H9 (cell line): Measurements from ENCODE around the gene SUN2. TPM values are rescaled to one million over a fixed set of nuclear protein-coding genes. Genes with fewer than 3 reads are reported as not detected.

Experiments
- DNase-seq: peaks from one replicate; pipeline ENCODE4 v3.0.0-alpha.2; 2017
- H2AFZ ChIP-seq: one replicate; pipeline ENCODE4 v1.6.1; 2013; ENCODE audit warnings: mild to moderate bottlenecking, low read length, control low read depth, moderate library complexity
- H2AK5ac ChIP-seq: 2 replicates; pipeline ENCODE4 v1.6.1; 2013; ENCODE audit warnings: low read length, control low read depth, mixed read lengths; ENCODE audit not compliant: insufficient read length
- H2BK120ac ChIP-seq: one replicate; pipeline ENCODE4 v1.6.1; 2013; ENCODE audit warnings: low read depth, mild to moderate bottlenecking, low read length, control low read depth, inconsistent platforms; ENCODE audit not compliant: poor library complexity, severe bottlenecking
- H2BK12ac ChIP-seq: 2 replicates; pipeline ENCODE4 v1.6.1; 2013; ENCODE audit warnings: low read length, control low read depth, mixed read lengths, low read depth; ENCODE audit not compliant: insufficient read length
- H2BK15ac ChIP-seq: 2 replicates; pipeline ENCODE4 v1.6.1; 2013; ENCODE audit warnings: low read depth, low read length, control low read depth
- H2BK20ac ChIP-seq: one replicate; pipeline ENCODE4 v1.6.1; 2013; ENCODE audit warnings: low read depth, mild to moderate bottlenecking, low read length, control low read depth, inconsistent platforms; ENCODE audit not compliant: poor library complexity, severe bottlenecking
- H2BK5ac ChIP-seq: 2 replicates; pipeline ENCODE4 v1.6.1; 2013; ENCODE audit warnings: low read length, control low read depth, mixed read lengths; ENCODE audit not compliant: insufficient read length
- H3K14ac ChIP-seq: 2 replicates; pipeline ENCODE4 v1.6.1; 2013; ENCODE audit warnings: low read length, control low read depth; ENCODE audit not compliant: insufficient read depth
- H3K18ac ChIP-seq: 2 replicates; pipeline ENCODE4 v1.6.1; 2013; ENCODE audit warnings: low read depth, mild to moderate bottlenecking, mixed read lengths, low read length, control low read depth; ENCODE audit not compliant: insufficient read length
- H3K23ac ChIP-seq: 2 replicates; pipeline ENCODE4 v1.6.1; 2013; ENCODE audit warnings: low read length, control low read depth, mixed read lengths, low read depth; ENCODE audit not compliant: insufficient read length
- H3K23me2 ChIP-seq: 2 replicates; pipeline ENCODE4 v1.6.1; 2013; ENCODE audit warnings: low read depth, mild to moderate bottlenecking, mixed read lengths, low read length, control low read depth; ENCODE audit not compliant: insufficient read length, poor library complexity, severe bottlenecking
- H3K27ac ChIP-seq: 2 replicates; pipeline ENCODE4 v1.5.1; 2013; ENCODE audit warnings: low read length, control low read depth, mixed read lengths, low read depth; ENCODE audit not compliant: insufficient read length
- H3K27me3 ChIP-seq: 2 replicates; pipeline ENCODE4 v1.6.1; 2013; ENCODE audit warnings: low read length, control low read depth, inconsistent platforms; ENCODE audit not compliant: insufficient read depth
- H3K4ac ChIP-seq: 2 replicates; pipeline ENCODE4 v1.6.1; 2013; ENCODE audit warnings: low read depth, mild to moderate bottlenecking, control low read depth, inconsistent platforms, low read length, moderate library complexity
- H3K4me1 ChIP-seq: 2 replicates; pipeline ENCODE4 v1.6.1; 2013; ENCODE audit warnings: low read length, control low read depth, inconsistent platforms; ENCODE audit not compliant: insufficient read depth
- H3K4me2 ChIP-seq: 2 replicates; pipeline ENCODE4 v1.6.1; 2013; ENCODE audit warnings: low read length, control low read depth, mixed read lengths; ENCODE audit not compliant: insufficient read length, insufficient read depth
- H3K56ac ChIP-seq: 2 replicates; pipeline ENCODE4 v1.6.1; 2013; ENCODE audit warnings: low read depth, mild to moderate bottlenecking, mixed read lengths, low read length, control low read depth; ENCODE audit not compliant: insufficient read length
- H3K79me1 ChIP-seq: 2 replicates; pipeline ENCODE4 v1.6.1; 2013; ENCODE audit warnings: low read depth, mild to moderate bottlenecking, moderate library complexity, low read length, control low read depth, inconsistent platforms; ENCODE audit not compliant: insufficient read depth, poor library complexity, severe bottlenecking
- H3K79me2 ChIP-seq: 2 replicates; pipeline ENCODE4 v1.6.1; 2013; ENCODE audit warnings: low read length, control low read depth, inconsistent platforms; ENCODE audit not compliant: insufficient read depth
- H3K9ac ChIP-seq: 2 replicates; pipeline ENCODE4 v1.6.1; 2013; ENCODE audit warnings: low read length, control low read depth, mixed read lengths; ENCODE audit not compliant: insufficient read length; ENCODE audit errors: extremely low read depth
- H3K9me3 ChIP-seq: one replicate; pipeline ENCODE4 v1.6.1; 2013; ENCODE audit warnings: low read depth, low read length, inconsistent platforms; ENCODE audit not compliant: control insufficient read depth
- H3T11ph ChIP-seq: one replicate; pipeline ENCODE4 v1.6.1; 2013; ENCODE audit warnings: mild to moderate bottlenecking, low read length, control low read depth, inconsistent platforms
- H4K20me1 ChIP-seq: one replicate; pipeline ENCODE4 v1.6.1; 2013; ENCODE audit not compliant: control insufficient read depth, insufficient read length, insufficient read depth
- H4K5ac ChIP-seq: 2 replicates; pipeline ENCODE4 v1.6.1; 2013; ENCODE audit warnings: low read depth, mild to moderate bottlenecking, mixed read lengths, low read length, control low read depth; ENCODE audit not compliant: insufficient read length
- H4K8ac ChIP-seq: replicated peaks from 2 replicates; pipeline ENCODE4 v1.6.1; 2013; ENCODE audit warnings: low read length, control low read depth, mixed read lengths, low read depth; ENCODE audit not compliant: insufficient read length
- H4K91ac ChIP-seq: 2 replicates; pipeline ENCODE4 v1.6.1; 2013; ENCODE audit warnings: low read depth, mild to moderate bottlenecking, moderate library complexity, mixed read lengths, low read length, control low read depth; ENCODE audit not compliant: insufficient read length
- H3K27ac Mint-ChIP-seq, 3 experiments: 2 replicates in 2 of 3; 3 replicates in 1 of 3; pipeline ENCODE4 v1.8.0; 2020 to 2021; ENCODE audit warnings: mixed read lengths in 3 of 3, mild to moderate bottlenecking in 1 of 3, moderate library complexity in 1 of 3
- H3K27me3 Mint-ChIP-seq: 2 replicates; pipeline ENCODE4 v1.8.0; 2021; ENCODE audit warnings: low read depth, mild to moderate bottlenecking, moderate library complexity, mixed read lengths
- H3K36me3 Mint-ChIP-seq, 3 experiments: 2 replicates in 2 of 3; 3 replicates in 1 of 3; pipeline ENCODE4 v1.8.0; 2020 to 2021; ENCODE audit warnings: low read depth in 3 of 3, mixed read lengths in 3 of 3; ENCODE audit not compliant: insufficient read depth in 1 of 3
- H3K4me1 Mint-ChIP-seq, 2 experiments: 2 replicates each; pipeline ENCODE4 v1.8.0; 2020; ENCODE audit warnings: mixed read lengths in 2 of 2
- H3K4me3 Mint-ChIP-seq, 2 experiments: 2 replicates in 1 of 2; 3 replicates in 1 of 2; pipeline ENCODE4 v1.8.0; 2020 to 2021; ENCODE audit warnings: mild to moderate bottlenecking in 2 of 2, mixed read lengths in 2 of 2, moderate library complexity in 1 of 2
- H3K9me3 Mint-ChIP-seq, 2 experiments: 2 replicates in 1 of 2; 3 replicates in 1 of 2; pipeline ENCODE4 v1.8.0; 2020; ENCODE audit warnings: mild to moderate bottlenecking in 2 of 2, mixed read lengths in 2 of 2, moderate library complexity in 1 of 2
- WGBS: extraction: QIAGEN DNeasy Blood & Tissue Kit; methylation state at CpG from one replicate; pipeline ENCODE4 v1.1.7; 2013; ENCODE audit warnings: missing lambda C conversion rate, low lambda C conversion rate, mixed read lengths; ENCODE audit not compliant: insufficient read length; ENCODE audit errors: extremely low coverage; 5-methylcytosine and 5-hydroxymethylcytosine counted together
- total RNA-seq: library from RNA; stranded (reverse); gene quantifications from 2 replicates; pipeline ENCODE4 v1.2.1, GENCODE V29; 2021
- TF ChIP-seq, protein P1 (sequence below): fragments of 200-600 bp; sonication (generic); conservative IDR thresholded peaks from 3 replicates; pipeline ENCODE4 v1.8.0; 2021; ENCODE audit warnings: antibody characterized with exemption, mild to moderate bottlenecking

SUN2 gene
- total RNA-seq, 1 experiment from 2014 or later: 12.0 TPM

DNA sequence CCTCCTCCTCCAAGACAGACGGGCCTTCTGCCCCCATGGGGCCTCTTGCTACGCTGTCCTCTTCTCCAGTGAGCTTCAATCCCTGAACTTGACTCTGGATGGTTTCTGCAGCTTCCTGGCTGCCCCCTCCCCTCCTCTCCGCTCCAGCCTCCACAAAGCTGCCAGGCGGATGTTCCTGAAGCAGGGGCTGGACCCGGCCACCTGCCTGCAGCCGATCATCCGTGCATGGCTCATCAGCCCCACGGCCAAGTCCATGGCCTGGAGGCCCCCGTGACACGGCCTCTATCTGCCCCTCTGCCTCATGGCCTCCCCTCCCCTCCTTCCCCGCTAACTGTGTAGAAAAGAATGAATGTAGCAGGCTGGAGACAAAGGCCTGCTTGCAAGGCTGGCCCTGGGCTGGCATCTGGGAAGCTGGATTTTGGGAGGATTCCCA, 6.8 kb upstream of the SUN2 start:
- Mint-ChIP-seq H3K4me1 (peaks cover 9 to 14% of the 10 kb centered on the region in 2 experiments; a peak in 3 of 4 replicates), H3K27ac (no peak overlapping the region), H3K4me3 (no peak overlapping the region), H3K36me3 (no peaks in the 10 kb centered on the region), H3K9me3 (no peaks in the 10 kb centered on the region), H3K27me3 (no peaks in the 10 kb centered on the region; the same call in none of the 2 replicates)
- no peak overlapping the region for H3K18ac ChIP-seq
- no peaks in the 10 kb centered on the region for H3K27me3 ChIP-seq
- H3K27ac ChIP-seq: no peak overlapping the region
- no peak overlapping the region for H3K23ac ChIP-seq
- no peak overlapping the region for H3K4me2 ChIP-seq
- H3T11ph ChIP-seq: no peak overlapping the region
- H3K4ac ChIP-seq: no peak overlapping the region
- TF ChIP-seq, protein P1, sequence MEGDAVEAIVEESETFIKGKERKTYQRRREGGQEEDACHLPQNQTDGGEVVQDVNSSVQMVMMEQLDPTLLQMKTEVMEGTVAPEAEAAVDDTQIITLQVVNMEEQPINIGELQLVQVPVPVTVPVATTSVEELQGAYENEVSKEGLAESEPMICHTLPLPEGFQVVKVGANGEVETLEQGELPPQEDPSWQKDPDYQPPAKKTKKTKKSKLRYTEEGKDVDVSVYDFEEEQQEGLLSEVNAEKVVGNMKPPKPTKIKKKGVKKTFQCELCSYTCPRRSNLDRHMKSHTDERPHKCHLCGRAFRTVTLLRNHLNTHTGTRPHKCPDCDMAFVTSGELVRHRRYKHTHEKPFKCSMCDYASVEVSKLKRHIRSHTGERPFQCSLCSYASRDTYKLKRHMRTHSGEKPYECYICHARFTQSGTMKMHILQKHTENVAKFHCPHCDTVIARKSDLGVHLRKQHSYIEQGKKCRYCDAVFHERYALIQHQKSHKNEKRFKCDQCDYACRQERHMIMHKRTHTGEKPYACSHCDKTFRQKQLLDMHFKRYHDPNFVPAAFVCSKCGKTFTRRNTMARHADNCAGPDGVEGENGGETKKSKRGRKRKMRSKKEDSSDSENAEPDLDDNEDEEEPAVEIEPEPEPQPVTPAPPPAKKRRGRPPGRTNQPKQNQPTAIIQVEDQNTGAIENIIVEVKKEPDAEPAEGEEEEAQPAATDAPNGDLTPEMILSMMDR: no peak
- H4K91ac ChIP-seq: no peak overlapping the region
- no peaks in the 10 kb centered on the region for H3K79me1 ChIP-seq
- no peaks in the 10 kb centered on the region for H4K20me1 ChIP-seq
- H2BK15ac ChIP-seq: no peak overlapping the region
- H2BK20ac ChIP-seq: no peak overlapping the region
- H2BK120ac ChIP-seq: no peak overlapping the region
- WGBS: no CpG with 5 or more reads among the region's 11 CpGs
- no peak overlapping the region for H4K8ac ChIP-seq
- H3K9ac ChIP-seq: no peak overlapping the region
- no peak overlapping the region for H3K56ac ChIP-seq
- H3K4me1 ChIP-seq: no peaks in the 10 kb centered on the region
- no peaks in the 10 kb centered on the region for H3K9me3 ChIP-seq
- no peak overlapping the region for H3K14ac ChIP-seq
- no peaks in the 10 kb centered on the region for H3K79me2 ChIP-seq
- H2AK5ac ChIP-seq: no peak overlapping the region
- no peak overlapping the region for H4K5ac ChIP-seq
- peaks cover 2% of the 10 kb centered on the region for H3K23me2 ChIP-seq
- no peak for DNase-seq
- H2AFZ ChIP-seq: no peak overlapping the region
- H2BK12ac ChIP-seq: no peak overlapping the region
- H2BK5ac ChIP-seq: no peak overlapping the region
